GM21515 (cell line): Measurements from ENCODE around the gene ROPN1.
"Not testable (repeated sequence)": the region's sequence is repeated elsewhere in the genome, so short reads cannot be mapped to it uniquely, and the experiment has no call there.

ENCODE experiments used
- ATAC-seq: cut with Tn5 transposase; IDR thresholded peaks from one replicate; pipeline ENCODE4 v1.9.1; 2021; ENCODE audit not compliant: unreplicated experiment

Gene ROPN1

GRCh38 chr3:123991730-123992588 is at the start of gene ROPN1:
Gene ROPN1, minus strand, starts transcription at chr3:123992124. Its CDS starts 11,643 bp downstream, at chr3:123980481.
- not testable (repeated sequence) for ATAC-seq

GRCh38 chr3:124041553-124041952 is 49.6 kb upstream of the ROPN1 start:
- no peak for ATAC-seq

DNA sequence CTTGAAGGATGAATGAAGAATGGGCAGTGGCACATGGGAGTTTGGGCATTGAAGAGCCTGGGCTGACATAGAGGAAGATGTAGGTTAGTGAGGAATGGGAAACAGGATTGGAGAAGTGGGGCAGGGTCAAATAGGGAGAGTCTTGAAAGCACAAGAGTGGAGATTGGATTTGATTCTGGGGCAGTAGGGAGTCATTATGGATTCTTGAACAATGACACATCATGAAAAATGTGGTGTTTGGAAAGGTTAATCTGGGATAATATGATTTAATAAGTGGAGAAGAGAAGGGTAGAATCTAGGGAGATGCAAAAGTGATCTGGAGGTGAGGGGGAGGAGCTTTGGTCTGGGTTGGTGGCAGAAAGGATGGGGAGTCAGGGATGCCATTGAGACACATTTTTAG is 45.4 kb upstream of the ROPN1 start:
- no peak for ATAC-seq

- not testable (repeated sequence) for ATAC-seq
These were observed 44.3 kb upstream of the ROPN1 start for GRCh38 chr3:124036214-124036613.

DNA sequence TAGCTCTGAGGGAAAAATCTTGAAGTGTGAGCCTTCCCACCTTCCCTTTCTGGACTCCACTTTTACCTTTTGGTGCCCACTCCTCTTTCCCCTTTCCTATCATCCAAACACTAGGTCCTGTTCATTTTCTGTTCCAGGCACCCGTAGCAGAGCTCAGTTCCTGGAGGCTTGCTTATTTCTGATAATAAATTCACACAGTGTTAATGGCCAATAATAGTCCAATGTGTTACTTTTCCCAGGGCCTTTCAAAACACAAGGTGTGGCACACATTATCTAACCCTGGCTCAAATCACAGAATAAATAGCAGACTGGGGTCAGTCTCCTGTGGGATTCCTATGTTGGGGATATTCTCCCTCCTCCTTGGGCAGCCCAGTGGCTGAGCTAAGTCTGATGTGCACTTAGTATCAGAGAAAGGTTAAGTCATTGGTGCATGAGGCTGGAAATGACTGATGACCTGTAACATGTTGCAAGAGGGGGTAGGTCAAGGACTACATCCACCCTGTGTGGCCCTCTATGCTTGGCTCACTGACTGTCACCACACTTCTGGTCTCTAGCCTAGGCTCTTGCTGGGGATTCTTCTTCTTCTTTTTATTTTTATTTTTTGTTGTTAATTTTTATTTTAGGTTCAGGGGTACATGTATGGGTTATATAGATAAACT is 43.7 kb upstream of the ROPN1 start:
- ATAC-seq: no peak

DNA sequence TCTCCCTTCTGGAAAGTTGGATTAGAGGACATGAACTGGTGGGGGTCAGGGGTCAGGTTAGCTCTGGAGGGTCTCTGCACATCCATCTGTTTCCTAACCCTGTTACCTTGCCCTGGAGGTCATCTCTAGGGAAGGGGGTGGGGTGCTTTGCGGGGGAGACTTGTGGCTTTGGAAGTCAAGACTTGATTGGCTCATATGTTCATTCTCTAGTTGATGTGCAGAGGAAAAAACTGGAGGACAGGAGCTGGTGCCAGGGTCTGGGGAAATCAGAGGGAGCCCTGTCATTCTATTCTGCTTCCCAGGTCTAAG is 42.9 kb upstream of the ROPN1 start:
- no peak for ATAC-seq

DNA sequence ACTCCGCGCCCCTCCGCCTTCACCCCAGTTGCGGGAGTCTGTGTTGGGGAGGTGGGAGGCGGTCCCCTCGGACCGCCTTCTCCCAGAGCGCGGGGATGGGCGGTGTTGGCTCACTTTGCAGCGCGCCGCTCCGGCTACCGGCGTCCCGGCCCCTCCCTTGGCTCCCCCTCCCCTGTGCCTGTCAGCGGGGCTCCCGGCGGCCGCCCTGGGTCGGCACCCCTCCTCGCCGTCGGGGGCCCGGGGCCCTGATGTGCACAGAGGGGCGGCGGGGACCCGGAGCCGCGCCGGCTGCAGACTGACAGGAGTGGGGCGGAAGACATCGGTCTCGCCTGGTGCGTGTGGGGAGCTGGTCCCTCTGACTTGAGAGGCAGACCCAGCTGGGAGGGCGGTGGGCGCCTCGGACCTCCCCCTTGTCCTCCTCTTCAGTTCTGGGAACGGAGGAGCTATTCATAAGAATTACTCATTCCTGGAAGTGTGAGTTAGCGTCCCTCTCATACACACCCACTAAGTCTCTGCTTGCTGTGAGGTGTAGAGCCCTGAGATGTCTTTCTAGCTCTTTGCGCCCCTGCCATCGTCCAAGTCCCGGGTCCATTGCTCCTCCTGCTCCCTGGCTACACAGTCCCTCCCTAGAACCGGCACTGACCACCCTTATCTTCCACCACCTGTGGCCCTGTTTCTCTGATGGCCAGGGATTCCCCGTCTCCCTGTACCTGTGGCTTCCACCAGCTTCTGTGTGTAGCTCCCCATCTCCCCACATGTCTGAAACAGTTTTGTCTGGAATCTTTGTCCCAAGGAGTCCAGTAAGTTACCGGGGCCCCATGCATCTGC is 42.3 kb upstream of the ROPN1 start:
- no peak for ATAC-seq

DNA sequence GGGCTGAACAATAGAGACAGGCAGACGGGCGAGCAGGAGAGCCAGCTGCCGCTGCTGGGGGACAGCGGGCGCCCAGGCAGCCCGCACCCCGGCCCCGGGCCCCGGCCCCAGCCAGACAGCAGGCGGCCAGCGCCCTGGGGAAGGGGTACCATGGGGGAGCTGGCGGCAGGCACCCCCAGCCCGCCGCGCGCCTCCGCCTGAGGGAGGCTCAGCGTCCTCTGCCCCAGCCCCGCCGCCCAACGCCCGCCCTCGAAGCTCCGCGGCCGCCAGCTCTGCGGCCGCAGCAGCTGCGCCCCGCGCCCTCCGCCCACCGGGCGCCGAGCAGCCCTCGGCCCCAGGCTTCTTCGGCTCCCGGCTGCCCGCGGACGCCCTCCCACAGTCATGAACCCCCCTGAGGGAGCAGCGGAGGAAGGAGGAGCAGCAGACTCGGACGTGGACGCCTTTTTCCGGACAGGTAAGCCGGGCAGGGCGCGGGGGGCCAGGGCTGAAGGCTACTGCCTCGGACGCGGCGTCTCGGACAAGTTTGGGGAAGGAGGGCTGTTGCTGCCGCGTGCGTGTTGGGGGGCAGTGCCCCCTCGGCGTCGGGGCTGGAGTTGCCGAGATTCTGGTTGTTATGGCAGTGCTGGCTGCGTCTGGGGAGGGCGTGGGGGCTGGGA is 41.6 kb upstream of the ROPN1 start, which contains the start of gene KALRN:
Gene KALRN (plus strand): TSS at position 10 of the 656 bp plus-strand sequence.
- ATAC-seq: no peak

DNA sequence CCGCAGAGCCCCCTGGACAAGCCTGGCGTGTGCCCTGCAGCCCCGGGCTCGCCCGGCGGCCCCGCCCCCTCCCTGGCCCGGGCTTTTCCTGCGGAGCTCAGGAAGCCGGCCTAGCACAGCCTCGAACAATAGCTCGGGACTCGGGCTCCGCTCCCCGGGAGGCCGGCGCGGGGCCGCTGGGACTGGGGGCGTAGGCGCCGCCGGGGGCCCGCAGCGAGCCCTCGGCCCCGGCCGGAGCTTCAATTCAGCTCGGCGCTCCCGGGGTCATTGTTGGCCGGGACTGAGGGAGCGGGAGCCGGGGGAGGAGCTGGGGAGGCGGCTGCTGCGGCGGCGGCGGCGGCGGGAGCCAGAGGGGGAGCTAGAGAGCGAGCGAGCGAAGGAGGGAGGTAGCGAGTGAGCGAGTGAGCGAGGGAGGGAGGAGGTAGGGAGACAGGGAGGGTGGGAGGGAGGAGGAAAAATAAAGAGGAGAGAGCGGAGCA is 41.0 kb upstream of the ROPN1 start:
- ATAC-seq: peak; percentile 93

DNA sequence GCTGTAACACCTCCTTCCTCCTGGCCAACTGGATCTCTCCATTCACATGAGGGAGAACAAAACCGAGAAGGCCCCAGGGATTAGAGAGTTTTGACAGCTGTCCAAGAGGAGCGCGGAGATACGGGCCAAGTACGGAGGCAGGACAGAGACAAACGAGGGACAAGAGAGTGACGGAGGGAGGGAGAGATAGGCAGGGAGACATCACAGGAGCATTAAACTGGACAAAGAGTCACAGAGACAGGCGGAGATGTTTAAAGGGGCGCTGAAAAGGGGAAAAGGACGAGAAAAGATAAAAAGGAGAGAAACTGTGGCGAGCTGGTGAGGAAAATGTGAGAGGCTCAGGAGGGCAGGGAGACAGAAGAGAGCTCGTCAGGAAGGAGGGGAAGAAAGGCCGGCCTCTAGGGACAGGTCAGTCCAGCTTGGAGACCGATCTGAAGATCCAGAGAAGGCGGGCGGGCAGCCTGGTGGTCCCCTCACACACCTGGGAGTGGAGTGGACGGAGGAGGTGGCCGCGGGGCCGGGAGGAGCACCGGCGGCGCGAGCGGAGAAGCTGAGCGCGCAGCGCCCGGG is 40.5 kb upstream of the ROPN1 start:
- ATAC-seq: no peak

- ATAC-seq: no peak
These were observed 34.6 kb upstream of the ROPN1 start for GRCh38 chr3:124026516-124026915.

- ATAC-seq: not testable (repeated sequence)
These were observed 31.6 kb upstream of the ROPN1 start for GRCh38 chr3:124023531-124023930.

GRCh38 chr3:124019291-124019690 is 27.4 kb upstream of the ROPN1 start:
- ATAC-seq: no peak

GRCh38 chr3:124017502-124017901 is 25.6 kb upstream of the ROPN1 start:
- not testable (repeated sequence) for ATAC-seq

DNA sequence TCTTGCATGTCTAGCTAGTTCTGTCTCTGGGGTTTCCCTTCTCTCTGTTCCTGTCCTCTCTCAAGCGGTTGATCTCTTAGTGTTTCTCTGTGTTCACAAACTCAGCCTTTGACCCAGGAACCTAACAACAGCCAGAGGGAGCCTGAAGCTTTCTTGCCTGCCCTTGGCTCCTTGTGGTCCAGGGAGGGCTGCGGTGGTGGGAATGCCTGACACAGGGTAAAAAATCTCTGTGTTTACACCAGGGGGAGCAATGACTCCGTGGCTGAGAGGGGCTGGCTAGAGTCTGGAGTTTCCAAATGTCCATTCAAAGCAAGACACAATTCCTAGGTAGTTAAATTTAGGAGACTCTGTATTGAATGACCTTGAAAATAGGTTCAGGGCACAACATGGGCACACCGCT is 24.6 kb upstream of the ROPN1 start:
- not testable (repeated sequence) for ATAC-seq

GRCh38 chr3:124014366-124014942 is 22.5 kb upstream of the ROPN1 start:
- ATAC-seq: no peak

- not testable (repeated sequence) for ATAC-seq
These were observed 16.4 kb upstream of the ROPN1 start for GRCh38 chr3:124008321-124008720.

DNA sequence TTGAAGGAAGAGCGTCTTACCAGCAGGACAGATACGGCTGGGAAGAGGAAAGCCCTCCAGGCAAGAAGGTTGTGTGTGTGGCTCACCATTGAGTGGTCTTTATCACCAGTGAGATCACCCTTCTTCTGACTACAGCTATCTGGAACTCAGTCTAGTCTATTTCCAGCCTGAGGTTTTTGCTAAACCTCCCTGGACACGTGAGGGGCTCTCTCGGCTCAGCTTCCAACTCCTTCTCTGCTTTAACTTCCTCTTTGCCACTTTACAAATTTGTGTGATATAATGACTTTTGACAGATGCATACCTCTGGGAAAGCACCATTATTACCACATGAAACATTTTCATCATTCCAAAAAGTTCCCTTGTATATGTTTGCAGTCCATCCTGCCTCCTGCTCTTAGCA is 15.3 kb upstream of the ROPN1 start:
- no peak for ATAC-seq

DNA sequence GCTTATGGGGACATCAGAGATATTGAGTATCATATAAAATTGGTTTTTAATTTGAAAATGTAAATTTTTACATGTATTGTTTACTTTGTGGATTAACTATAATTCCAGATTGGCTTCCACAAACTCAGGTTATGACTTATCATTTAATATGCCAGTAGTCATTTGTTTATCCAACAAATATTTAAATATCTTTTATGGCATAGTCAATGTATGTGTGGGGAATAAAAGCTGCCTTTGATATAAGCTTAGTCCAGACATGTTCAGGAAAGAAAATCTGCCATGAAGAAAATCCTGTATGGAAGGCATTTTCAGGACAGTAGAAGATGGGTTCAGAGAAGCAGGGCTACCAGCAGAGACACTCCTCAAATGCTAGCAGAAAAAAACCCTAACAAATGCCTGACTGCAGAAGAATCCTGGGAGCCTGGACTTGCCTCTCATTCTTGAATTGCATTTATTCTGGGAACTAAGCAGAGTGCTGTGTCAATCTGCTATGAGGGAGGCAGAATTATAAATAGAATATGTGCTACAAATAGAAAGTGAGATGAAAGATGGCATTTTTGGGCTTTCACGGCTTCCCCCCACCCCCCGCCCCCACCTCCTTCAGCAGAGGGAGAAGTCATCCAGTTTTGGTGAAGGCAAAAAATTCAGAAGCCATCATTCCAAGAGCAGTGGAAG is 10.6 kb upstream of the ROPN1 start:
- not testable (repeated sequence) for ATAC-seq

GRCh38 chr3:124001366-124001765 is 9.4 kb upstream of the ROPN1 start:
- not testable (repeated sequence) for ATAC-seq
